HG02759 (cell line): Measurements from ENCODE around the gene TIGAR.

Experiments
- ATAC-seq: cut with Tn5 transposase; IDR thresholded peaks from one replicate; pipeline ENCODE4 v1.9.1; 2021; ENCODE audit warnings: mild to moderate bottlenecking, moderate library complexity; ENCODE audit not compliant: unreplicated experiment

The TIGAR gene

GRCh38 chr12:4375449-4375848 is 54.4 kb downstream of the TIGAR start:
- ATAC-seq = no peak

GRCh38 chr12:4378772-4379171 is 57.8 kb downstream of the TIGAR start:
- no peak for ATAC-seq

GRCh38 chr12:4379405-4379804 is 58.4 kb downstream of the TIGAR start, which contains the start of gene FGF23:
Gene FGF23 (minus strand): TSS chr12:4379712. CDS start chr12:4379582, 130 bp downstream.
- ATAC-seq = no peak

GRCh38 chr12:4380332-4380731 is 59.3 kb downstream of the TIGAR start:
- no peak for ATAC-seq

- no peak for ATAC-seq
Observed at GRCh38 chr12:4383304-4383865, 62.4 kb downstream of the TIGAR start.

- ATAC-seq = no peak
Observed at GRCh38 chr12:4386801-4387200, 65.8 kb downstream of the TIGAR start.

- ATAC-seq = no peak
Observed at GRCh38 chr12:4387607-4388006, 66.6 kb downstream of the TIGAR start.

GRCh38 chr12:4388032-4388431 is 67.0 kb downstream of the TIGAR start:
- no peak for ATAC-seq

- ATAC-seq = no peak
Observed at GRCh38 chr12:4388662-4389061, 67.6 kb downstream of the TIGAR start.

- ATAC-seq = no peak
Observed at GRCh38 chr12:4392223-4392742, 71.3 kb downstream of the TIGAR start.

GRCh38 chr12:4393211-4393610 is 72.2 kb downstream of the TIGAR start:
- ATAC-seq = no peak

GRCh38 chr12:4395818-4396217 is 74.8 kb downstream of the TIGAR start:
- ATAC-seq = no peak

- ATAC-seq = no peak
Observed at GRCh38 chr12:4401117-4401516, 80.1 kb downstream of the TIGAR start.

- ATAC-seq = no peak
Observed at GRCh38 chr12:4402996-4403395, 82.0 kb downstream of the TIGAR start.
